Breast epithelium (tissue), 3 donors: ENCODE measurements around the gene KLHL42.

ENCODE experiments used
- POLR2A ChIP-seq: fragments of 450-650 bp; IDR thresholded peaks from one replicate; pipeline ENCODE4 v1.6.1; 2016; ENCODE audit warnings: antibody characterized with exemption, mild to moderate bottlenecking, moderate library complexity
- POLR2AphosphoS5 ChIP-seq, 3 donors: sonication (generic); formaldehyde crosslinking; IDR thresholded peaks; one replicate each; pipeline ENCODE4 v1.6.1; 2017; ENCODE audit warnings: antibody characterized with exemption in 3 of 3
- TF ChIP-seq, protein P1 (sequence below), 3 donors: fragments of 450-650 bp; IDR thresholded peaks; one replicate each; pipeline ENCODE4 v1.5.1; 2016 to 2017; ENCODE audit warnings: antibody characterized with exemption in 3 of 3, mild to moderate bottlenecking in 3 of 3, moderate library complexity in 3 of 3

DNA sequence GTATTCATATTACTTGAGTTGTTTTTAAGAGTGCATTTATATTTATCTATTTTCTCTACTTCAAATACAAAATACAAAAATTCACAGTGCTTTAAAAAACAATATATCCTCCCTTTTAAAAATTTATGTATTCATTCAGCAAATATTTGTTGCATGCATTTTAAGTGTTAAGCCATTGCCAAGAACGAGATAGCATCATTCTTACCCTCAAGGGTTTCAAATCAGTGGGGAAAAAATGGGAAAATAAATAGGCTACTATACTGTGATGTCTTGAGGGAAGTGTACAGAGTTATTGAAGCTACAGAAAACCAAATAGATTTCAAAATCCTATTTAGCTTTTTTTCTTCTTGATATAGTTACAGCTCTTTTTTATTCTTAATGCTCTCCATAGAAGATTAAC, 46.2 kb upstream of the KLHL42 start:
- TF ChIP-seq, protein P1, sequence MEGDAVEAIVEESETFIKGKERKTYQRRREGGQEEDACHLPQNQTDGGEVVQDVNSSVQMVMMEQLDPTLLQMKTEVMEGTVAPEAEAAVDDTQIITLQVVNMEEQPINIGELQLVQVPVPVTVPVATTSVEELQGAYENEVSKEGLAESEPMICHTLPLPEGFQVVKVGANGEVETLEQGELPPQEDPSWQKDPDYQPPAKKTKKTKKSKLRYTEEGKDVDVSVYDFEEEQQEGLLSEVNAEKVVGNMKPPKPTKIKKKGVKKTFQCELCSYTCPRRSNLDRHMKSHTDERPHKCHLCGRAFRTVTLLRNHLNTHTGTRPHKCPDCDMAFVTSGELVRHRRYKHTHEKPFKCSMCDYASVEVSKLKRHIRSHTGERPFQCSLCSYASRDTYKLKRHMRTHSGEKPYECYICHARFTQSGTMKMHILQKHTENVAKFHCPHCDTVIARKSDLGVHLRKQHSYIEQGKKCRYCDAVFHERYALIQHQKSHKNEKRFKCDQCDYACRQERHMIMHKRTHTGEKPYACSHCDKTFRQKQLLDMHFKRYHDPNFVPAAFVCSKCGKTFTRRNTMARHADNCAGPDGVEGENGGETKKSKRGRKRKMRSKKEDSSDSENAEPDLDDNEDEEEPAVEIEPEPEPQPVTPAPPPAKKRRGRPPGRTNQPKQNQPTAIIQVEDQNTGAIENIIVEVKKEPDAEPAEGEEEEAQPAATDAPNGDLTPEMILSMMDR (IDR thresholded peaks at IDR 0.05), result no peak
- TF ChIP-seq POLR2A (no peak), POLR2AphosphoS5 (IDR thresholded peaks at IDR 0.05) (no peak)
